ENCODE results near the gene TAS2R60. TPM values are rescaled to one million over a fixed set of nuclear protein-coding genes. Genes with fewer than 3 reads are reported as not detected.

TAS2R60 gene
- total RNA-seq, 2 donors from 2014 or later: 0.42 to 0.57 TPM

DNA sequence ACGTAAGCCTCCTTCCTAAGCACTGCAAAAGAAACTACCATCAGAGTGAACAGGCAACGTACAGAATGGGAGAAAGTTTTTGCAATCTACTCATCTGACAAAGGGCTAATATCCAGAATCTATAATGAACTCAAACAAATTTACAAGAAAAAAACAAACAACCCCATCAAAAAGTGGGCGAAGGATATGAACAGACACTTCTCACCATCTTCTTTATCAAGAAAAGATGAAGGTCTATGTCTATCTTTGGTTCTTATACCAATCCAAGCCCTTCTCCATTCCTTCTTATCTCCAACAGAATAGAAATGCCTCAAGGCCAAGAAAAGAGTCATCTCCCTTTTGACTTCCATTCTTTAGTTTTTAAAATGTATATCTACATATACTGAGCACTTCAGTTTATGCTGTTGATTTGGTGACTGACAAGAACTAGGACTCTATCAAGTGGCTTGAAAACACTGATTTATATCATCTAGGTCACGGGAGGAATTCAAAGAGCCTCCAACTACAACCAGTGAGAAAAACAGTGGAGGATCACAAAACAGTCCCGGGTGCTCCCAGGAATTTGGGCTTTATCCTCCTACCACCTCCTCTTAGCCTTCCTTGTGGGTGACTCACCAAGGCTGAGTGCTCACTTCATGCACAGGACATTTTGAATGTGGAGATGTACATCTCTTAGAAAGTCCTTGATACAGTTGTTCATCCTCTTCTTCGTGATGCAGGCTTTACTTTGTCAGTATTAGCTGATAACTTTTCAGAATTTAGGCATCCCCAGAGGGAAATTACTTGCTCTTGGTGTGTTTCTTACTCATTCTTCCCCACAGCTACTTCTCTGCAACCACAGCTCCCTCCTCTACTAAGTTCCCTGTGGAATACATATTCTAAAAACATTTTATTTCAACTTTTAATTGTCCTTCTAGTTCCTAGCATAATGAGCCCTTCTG, 49.8 kb downstream of the TAS2R60 start:
- DNase-seq (ENCODE audit: low spot score): no peak
- intact Hi-C loops (cut with DNase I): no loop called here

DNA sequence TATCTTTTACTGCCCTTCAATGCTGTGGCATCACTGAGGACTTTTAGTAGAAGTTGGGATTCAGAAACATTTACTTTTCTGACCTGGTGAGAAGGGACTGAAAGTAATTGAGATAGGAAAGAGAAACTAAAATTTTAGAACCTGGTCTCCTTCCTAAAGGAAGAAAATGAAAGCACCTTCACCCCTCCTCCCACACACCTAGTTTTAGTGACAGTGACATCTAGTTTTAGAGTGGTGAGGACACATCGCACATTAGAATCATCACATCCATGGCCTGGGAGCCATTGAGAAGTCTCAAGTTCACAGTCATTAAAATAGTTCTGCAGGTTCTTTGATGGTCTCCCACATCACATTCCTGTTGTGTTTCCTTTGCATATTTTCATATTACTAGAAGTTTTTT, 50.5 kb downstream of the TAS2R60 start:
- no peak for DNase-seq (ENCODE audit: low spot score)
- intact Hi-C loops (cut with DNase I): no loop called here

Other genes with a start within 250 kb of the TAS2R60 start
- not detected for gene TAS2R40, start 221.4 kb upstream of the TAS2R60 start, total RNA-seq
- gene GSTK1, start 180.0 kb upstream of the TAS2R60 start, total RNA-seq: 10 to 100 TPM; 68.6 to 94.5 TPM
- gene TMEM139, start 158.5 kb upstream of the TAS2R60 start, total RNA-seq: under 1 TPM in 1 of 2 donors, not detected in 1; 0.29 TPM
- 10 to 100 TPM; 16.1 to 19.9 TPM for gene CASP2, start 155.1 kb upstream of the TAS2R60 start, total RNA-seq
- gene CLCN1, start 127.3 kb upstream of the TAS2R60 start, total RNA-seq: under 1 TPM in 1 of 2 donors, not detected in 1; 0.05 TPM
- gene FAM131B, start 80.7 kb upstream of the TAS2R60 start, total RNA-seq: 1 to 10 TPM; 1.1 to 1.5 TPM
- 100 to 1,000 TPM; 388 to 407 TPM for gene ZYX, start 62.1 kb upstream of the TAS2R60 start, total RNA-seq
- under 1 TPM in 1 of 2 donors, not detected in 1; 0.24 TPM for gene EPHA1, start 34.6 kb upstream of the TAS2R60 start, total RNA-seq
- under 1 TPM; 0.46 to 0.81 TPM for gene TAS2R41, start 34.4 kb downstream of the TAS2R60 start, total RNA-seq
- under 1 TPM in 1 of 2 donors, not detected in 1; 0.37 TPM for gene CTAGE15, start 128.3 kb downstream of the TAS2R60 start, total RNA-seq
- gene TCAF2, start 177.5 kb downstream of the TAS2R60 start, total RNA-seq: 1 to 10 TPM; 1.4 to 1.7 TPM